Progenitor cell of endocrine pancreas (in vitro differentiated cells): ENCODE measurements around the gene MROH9. TPM values are rescaled to one million over a fixed set of nuclear protein-coding genes. Genes with fewer than 3 reads are reported as not detected.

Source experiments
- DNase-seq: peaks from one replicate; pipeline ENCODE4 v3.0.0; 2021; ENCODE audit warnings: low spot score; ENCODE audit not compliant: unreplicated experiment
- H3K27ac Mint-ChIP-seq: 2 replicates; pipeline ENCODE4 v1.8.0; 2021; ENCODE audit warnings: mild to moderate bottlenecking, moderate library complexity, mixed read lengths
- H3K27me3 Mint-ChIP-seq: 2 replicates; pipeline ENCODE4 v1.8.0; 2021; ENCODE audit warnings: mixed read lengths
- H3K36me3 Mint-ChIP-seq: 2 replicates; pipeline ENCODE4 v1.8.0; 2022; ENCODE audit warnings: mixed read lengths; ENCODE audit not compliant: insufficient read depth
- H3K4me1 Mint-ChIP-seq: 2 replicates; pipeline ENCODE4 v1.8.0; 2021; ENCODE audit warnings: low read depth, mixed read lengths
- H3K4me3 Mint-ChIP-seq: 2 replicates; pipeline ENCODE4 v1.8.0; 2021; ENCODE audit warnings: low read depth, mild to moderate bottlenecking, moderate library complexity, mixed read lengths
- H3K9me3 Mint-ChIP-seq: 2 replicates; pipeline ENCODE4 v1.8.0; 2021; ENCODE audit warnings: low read depth, mixed read lengths
- total RNA-seq: library from RNA; stranded (reverse); gene quantifications from 2 replicates; pipeline ENCODE4 v1.2.1, GENCODE V29; 2021
- TF ChIP-seq, protein P1 (sequence below): fragments of 200-600 bp; sonication (generic); IDR thresholded peaks from one replicate; pipeline ENCODE4 v1.5.0; 2021; ENCODE audit warnings: antibody characterized with exemption, mild to moderate bottlenecking; ENCODE audit not compliant: unreplicated experiment

MROH9 gene
- total RNA-seq, 1 donor from 2014 or later: not detected

DNA sequence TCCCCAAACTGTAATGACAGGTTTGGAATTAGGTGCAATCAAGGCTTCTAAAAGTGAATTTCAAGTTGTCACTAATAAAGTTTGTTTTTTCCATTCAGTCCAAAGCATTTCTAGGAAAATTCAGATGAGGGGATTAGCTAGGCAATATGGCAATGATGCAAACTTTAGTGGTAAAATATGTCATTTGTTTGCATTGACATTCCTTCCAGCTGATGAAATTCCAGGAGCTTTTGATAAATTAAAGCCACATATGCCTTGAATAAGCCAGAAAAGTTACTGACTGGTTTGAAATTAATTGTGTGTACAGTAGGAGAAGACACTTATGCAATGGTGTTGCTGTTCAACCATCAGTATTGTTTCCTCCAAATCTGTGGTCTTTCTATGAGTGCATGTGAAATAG, 57.8 kb downstream of the MROH9 start:
- TF ChIP-seq, protein P1, sequence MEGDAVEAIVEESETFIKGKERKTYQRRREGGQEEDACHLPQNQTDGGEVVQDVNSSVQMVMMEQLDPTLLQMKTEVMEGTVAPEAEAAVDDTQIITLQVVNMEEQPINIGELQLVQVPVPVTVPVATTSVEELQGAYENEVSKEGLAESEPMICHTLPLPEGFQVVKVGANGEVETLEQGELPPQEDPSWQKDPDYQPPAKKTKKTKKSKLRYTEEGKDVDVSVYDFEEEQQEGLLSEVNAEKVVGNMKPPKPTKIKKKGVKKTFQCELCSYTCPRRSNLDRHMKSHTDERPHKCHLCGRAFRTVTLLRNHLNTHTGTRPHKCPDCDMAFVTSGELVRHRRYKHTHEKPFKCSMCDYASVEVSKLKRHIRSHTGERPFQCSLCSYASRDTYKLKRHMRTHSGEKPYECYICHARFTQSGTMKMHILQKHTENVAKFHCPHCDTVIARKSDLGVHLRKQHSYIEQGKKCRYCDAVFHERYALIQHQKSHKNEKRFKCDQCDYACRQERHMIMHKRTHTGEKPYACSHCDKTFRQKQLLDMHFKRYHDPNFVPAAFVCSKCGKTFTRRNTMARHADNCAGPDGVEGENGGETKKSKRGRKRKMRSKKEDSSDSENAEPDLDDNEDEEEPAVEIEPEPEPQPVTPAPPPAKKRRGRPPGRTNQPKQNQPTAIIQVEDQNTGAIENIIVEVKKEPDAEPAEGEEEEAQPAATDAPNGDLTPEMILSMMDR: no peak

DNA sequence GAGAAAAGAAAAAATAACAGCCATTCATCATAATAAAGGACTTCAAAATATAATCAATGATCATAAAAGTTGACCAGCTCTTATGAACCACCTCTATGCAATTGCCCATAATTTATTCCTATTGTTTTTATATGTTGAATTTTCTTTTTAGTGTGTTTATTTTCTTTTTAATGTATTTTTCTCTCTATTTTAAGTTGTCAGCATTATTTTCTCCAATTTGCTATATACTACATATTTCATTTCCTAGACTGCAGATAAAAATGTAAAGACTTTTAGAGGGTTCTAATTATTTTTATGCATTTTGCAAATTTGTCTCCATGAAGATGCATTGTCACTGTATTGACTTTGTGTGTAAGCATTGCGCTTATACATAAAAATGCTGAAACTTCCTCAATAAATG, 58.4 kb downstream of the MROH9 start:
- H3K27ac Mint-ChIP-seq: no peak overlapping the region
- H3K4me1 Mint-ChIP-seq: no peaks in the 10 kb centered on the region
- no peaks in the 10 kb centered on the region for H3K9me3 Mint-ChIP-seq
- no peaks in the 10 kb centered on the region for H3K36me3 Mint-ChIP-seq
- H3K4me3 Mint-ChIP-seq: no peak overlapping the region
- DNase-seq: no peak
- TF ChIP-seq, protein P1: no peak
- no peaks in the 10 kb centered on the region for H3K27me3 Mint-ChIP-seq

More for the DNA sequence above, 57.8 kb downstream of the MROH9 start:
- Mint-ChIP-seq H3K27me3 (no peaks in the 10 kb centered on the region), H3K9me3 (no peaks in the 10 kb centered on the region), H3K36me3 (no peaks in the 10 kb centered on the region), H3K4me3 (no peak overlapping the region), H3K27ac (no peak overlapping the region), H3K4me1 (no peaks in the 10 kb centered on the region)
- no peak for DNase-seq

DNA sequence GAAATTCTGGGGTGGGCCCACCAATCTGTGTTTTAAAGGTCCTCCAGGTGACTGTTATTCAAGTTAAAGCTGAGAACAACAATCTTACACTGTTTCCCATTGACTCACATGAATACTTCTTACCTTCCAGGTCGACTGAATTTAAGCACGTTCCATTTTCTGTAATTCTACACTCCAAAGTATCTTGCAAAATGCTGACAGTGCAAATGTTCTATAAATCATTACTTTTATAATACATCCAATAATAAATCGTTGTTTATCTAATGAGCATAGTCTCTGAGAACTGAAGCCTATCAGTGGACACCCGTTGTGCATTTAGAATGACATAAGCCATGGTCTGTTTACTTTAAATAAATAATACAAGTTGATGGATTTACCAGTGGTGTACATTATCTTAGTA, 79.5 kb downstream of the MROH9 start:
- peaks cover 7% of the 10 kb centered on the region for H3K4me1 Mint-ChIP-seq
- no peak for DNase-seq
- H3K27me3 Mint-ChIP-seq: no peaks in the 10 kb centered on the region
- H3K4me3 Mint-ChIP-seq: no peak overlapping the region
- peaks cover 3% of the 10 kb centered on the region for H3K9me3 Mint-ChIP-seq
- TF ChIP-seq, protein P1: no peak
- H3K36me3 Mint-ChIP-seq: no peaks in the 10 kb centered on the region
- H3K27ac Mint-ChIP-seq: no peak overlapping the region

DNA sequence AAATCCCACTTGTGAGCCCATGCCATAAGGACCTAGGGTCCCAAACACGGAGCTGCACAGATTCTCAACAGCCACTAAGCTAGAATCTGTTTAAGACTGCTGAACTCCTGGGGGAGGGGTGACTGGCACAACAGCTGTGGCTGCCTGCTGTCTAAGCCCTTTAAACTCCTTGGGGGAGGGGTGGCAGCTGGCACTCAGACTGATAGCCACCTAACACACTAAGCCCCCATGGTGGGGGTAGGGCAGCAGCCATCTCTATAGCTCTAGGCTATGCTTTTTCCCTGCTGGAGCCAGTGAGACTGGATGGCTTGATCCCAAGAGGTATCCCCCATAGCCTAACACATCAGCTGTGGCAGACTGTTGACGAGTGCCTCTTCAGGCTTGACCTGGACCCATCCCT, 82.1 kb downstream of the MROH9 start:
- TF ChIP-seq, protein P1: no peak
- H3K36me3 Mint-ChIP-seq: no peaks in the 10 kb centered on the region
- DNase-seq: no peak
- H3K27me3 Mint-ChIP-seq: no peaks in the 10 kb centered on the region
- H3K27ac Mint-ChIP-seq: no peak overlapping the region
- no peak overlapping the region for H3K4me3 Mint-ChIP-seq
- H3K4me1 Mint-ChIP-seq: peaks cover 7% of the 10 kb centered on the region
- peaks cover 12% of the 10 kb centered on the region for H3K9me3 Mint-ChIP-seq

DNA sequence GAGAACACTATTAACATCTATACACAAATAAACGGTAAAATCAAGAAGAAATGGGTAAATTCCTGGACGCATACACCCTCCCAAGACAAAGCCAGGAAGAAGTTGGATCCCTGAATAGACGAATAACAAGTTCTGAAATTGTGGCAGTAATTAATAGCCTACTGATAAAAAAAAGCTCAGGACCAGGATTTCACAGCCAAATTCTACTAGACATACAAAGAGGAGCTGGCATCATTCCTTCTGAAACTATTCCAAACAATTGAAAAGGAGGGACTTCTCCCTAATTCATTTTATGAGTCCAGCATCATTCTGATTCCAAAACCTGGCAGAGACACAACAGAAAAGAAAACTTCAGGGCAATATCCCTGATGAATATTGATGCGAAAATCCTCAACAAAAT, 84.6 kb downstream of the MROH9 start:
- Mint-ChIP-seq H3K36me3 (no peaks in the 10 kb centered on the region), H3K4me1 (peaks cover 7% of the 10 kb centered on the region), H3K27me3 (no peaks in the 10 kb centered on the region), H3K4me3 (no peak overlapping the region), H3K9me3 (peaks cover 9% of the 10 kb centered on the region), H3K27ac (no peak overlapping the region)
- TF ChIP-seq, protein P1: no peak
- DNase-seq: no peak
